Kasumi-1 (cell line): Measurements from ENCODE around the gene OR4Q2.
A peak's percentile ranks its signal among the peaks of the same experiment; 100 is the strongest.
"Not testable (repeated sequence)": the region's sequence is repeated elsewhere in the genome, so short reads cannot be mapped to it uniquely, and the experiment has no call there.

Experiments used
- DNase-seq, 2 experiments: peaks; one replicate each; lab custom pipeline; 2025; lab: John Stamatoyannopoulos, UW

OR4Q2 gene

GRCh38 chr14:20001863-20002262 is at the start of gene OR4Q2:
Gene OR4Q2 (plus strand): TSS chr14:20002163.
- no peak for DNase-seq

- DNase-seq, result not testable (repeated sequence)
These were observed 32.2 kb upstream of the OR4Q2 start for GRCh38 chr14:19969735-19970134.

- DNase-seq, result no peak
These were observed 27.1 kb upstream of the OR4Q2 start for GRCh38 chr14:19974844-19975243.

GRCh38 chr14:19975291-19975690 is 26.7 kb upstream of the OR4Q2 start, which contains the start of gene OR4K15:
Gene OR4K15 (plus strand): TSS chr14:19975591. CDS start chr14:19975591, 0 bp downstream.
- DNase-seq, result no peak

- DNase-seq, result no peak
These were observed 8.5 kb upstream of the OR4Q2 start for GRCh38 chr14:19993438-19993837.

GRCh38 chr14:20002319-20002718 is 356 bp downstream of the OR4Q2 start:
- DNase-seq, result peak; percentile 17 to 30

GRCh38 chr14:20008156-20008555 is 6.2 kb downstream of the OR4Q2 start:
- no peak for DNase-seq

GRCh38 chr14:20019257-20019865 is 17.4 kb downstream of the OR4Q2 start, which contains the start of gene OR4K14:
Gene OR4K14 (minus strand): TSS chr14:20019307. CDS start chr14:20015193, 4,114 bp downstream.
- no peak for DNase-seq

- no peak for DNase-seq
These were observed 29.1 kb downstream of the OR4Q2 start for GRCh38 chr14:20031058-20031457.

GRCh38 chr14:20035449-20035848 is 33.5 kb downstream of the OR4Q2 start:
- DNase-seq, result no peak

- no peak for DNase-seq
These were observed 34.0 kb downstream of the OR4Q2 start, which contains the start of gene OR4K13 for GRCh38 chr14:20035938-20036337. Gene OR4K13 (minus strand): TSS chr14:20036038. CDS start chr14:20034758, 1,280 bp downstream.

- no peak for DNase-seq
These were observed 42.3 kb downstream of the OR4Q2 start for GRCh38 chr14:20044243-20044642.

- DNase-seq, result no peak
These were observed 46.2 kb downstream of the OR4Q2 start for GRCh38 chr14:20048202-20048601.
